ENCODE data around the gene PARD3.

DNA sequence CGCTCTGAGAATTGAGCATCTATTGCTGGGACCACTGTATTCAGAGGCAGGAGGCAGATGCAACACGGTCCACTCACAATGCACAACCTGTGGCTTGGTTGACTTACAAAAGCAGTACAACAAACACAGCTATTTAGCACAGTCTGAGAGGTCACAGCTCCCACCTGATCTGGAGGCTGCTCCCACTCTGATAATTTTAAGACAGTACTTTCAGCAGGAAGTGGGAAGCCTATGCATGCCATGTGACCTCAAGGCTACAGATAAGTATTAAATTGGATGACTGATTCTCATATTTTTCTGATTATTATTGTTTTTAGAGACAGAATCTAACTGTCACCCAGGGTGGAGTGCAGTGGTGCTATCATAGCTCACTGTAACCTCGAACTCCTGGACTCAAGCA is 659.3 kb downstream of the PARD3 start:
- no peak for TF ChIP-seq POLR2A (IDR thresholded peaks at IDR 0.05)
- TF ChIP-seq, protein P1, sequence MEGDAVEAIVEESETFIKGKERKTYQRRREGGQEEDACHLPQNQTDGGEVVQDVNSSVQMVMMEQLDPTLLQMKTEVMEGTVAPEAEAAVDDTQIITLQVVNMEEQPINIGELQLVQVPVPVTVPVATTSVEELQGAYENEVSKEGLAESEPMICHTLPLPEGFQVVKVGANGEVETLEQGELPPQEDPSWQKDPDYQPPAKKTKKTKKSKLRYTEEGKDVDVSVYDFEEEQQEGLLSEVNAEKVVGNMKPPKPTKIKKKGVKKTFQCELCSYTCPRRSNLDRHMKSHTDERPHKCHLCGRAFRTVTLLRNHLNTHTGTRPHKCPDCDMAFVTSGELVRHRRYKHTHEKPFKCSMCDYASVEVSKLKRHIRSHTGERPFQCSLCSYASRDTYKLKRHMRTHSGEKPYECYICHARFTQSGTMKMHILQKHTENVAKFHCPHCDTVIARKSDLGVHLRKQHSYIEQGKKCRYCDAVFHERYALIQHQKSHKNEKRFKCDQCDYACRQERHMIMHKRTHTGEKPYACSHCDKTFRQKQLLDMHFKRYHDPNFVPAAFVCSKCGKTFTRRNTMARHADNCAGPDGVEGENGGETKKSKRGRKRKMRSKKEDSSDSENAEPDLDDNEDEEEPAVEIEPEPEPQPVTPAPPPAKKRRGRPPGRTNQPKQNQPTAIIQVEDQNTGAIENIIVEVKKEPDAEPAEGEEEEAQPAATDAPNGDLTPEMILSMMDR (IDR thresholded peaks at IDR 0.05), result no peak
- TF ChIP-seq EP300 (IDR thresholded peaks at IDR 0.05; ENCODE audit: low read depth), result no peak
